ENCODE measurements around the gene RELA. TPM values are rescaled to one million over a fixed set of nuclear protein-coding genes. Genes with fewer than 3 reads are reported as not detected.

The RELA gene
- total and polyA plus RNA-seq, 2 of the 13 experiments (the other 11 are each of a cell fraction or from before 2014, with no cell fraction given): 21.4 to 40.5 TPM

- intact Hi-C loops (cut with micrococcal nuclease; ENCODE audit: unreplicated experiment) (no loop called here), in situ Hi-C loops (cut with HindIII; ENCODE audit: extremely low pct_ligation_motif_present, low pct_unique_long_range_greater_than_20kb) (no loop called here)
- no peaks in the 10 kb centered on the region for H3K27me3 ChIP-seq (ENCODE audit: control insufficient read depth in 1 of 2, insufficient read depth in 2 of 2, low read length in 2 of 2)
- ATAC-seq (no peak), FAIRE-seq (no peak), DNase-seq (ENCODE audit: low spot score) (no peak)
- BruUV-seq (replicated peaks): no TSS peak
- H3K79me2 ChIP-seq (ENCODE audit: insufficient read depth, low read length): no peaks in the 10 kb centered on the region
- no peak overlapping the region for H3K4me2 ChIP-seq (ENCODE audit: low read depth, low read length)
- H2AFZ ChIP-seq (ENCODE audit: low read length): no peak overlapping the region
- H3K4me3 ChIP-seq (replicated peaks in 1 of 3; ENCODE audit: insufficient read depth in 1 of 3, low read depth in 2 of 3, low read length in 3 of 3): no peak overlapping the region
- CTCF ChIA-PET (ENCODE audit: low intra/inter-chr PET ratio, low total read pairs): interaction anchor here (1.1 kb wide), 1 partner anchor 193 kb away, joined by 3 read pairs; no protein-coding TSS in a partner anchor
- no peaks in the 10 kb centered on the region for H3K9me3 ChIP-seq (ENCODE audit: low read length)
- peaks cover 35 to 77% of the 10 kb centered on the region in 2 experiments for H3K36me3 ChIP-seq (replicated peaks in 1 of 2; ENCODE audit: control insufficient read depth in 1 of 2, insufficient read depth in 2 of 2, low read length in 2 of 2)
- H4K20me1 ChIP-seq (ENCODE audit: insufficient read depth, low read length): no peaks in the 10 kb centered on the region
- H3K4me1 ChIP-seq (ENCODE audit: insufficient read depth, low read length): peaks cover 6% of the 10 kb centered on the region; the same call in 1 of the 2 replicates
- H3K9ac ChIP-seq (ENCODE audit: insufficient read depth, low read depth, low read length): no peak overlapping the region
- 99% methylated on average over 20 of the region's 30 CpGs for WGBS (ENCODE audit: low lambda C conversion rate)
- POLR2A ChIA-PET: interaction anchor here (1.1 to 2.4 kb wide), 3 partner anchors 8 to 13 kb away, joined by 3 to 19 read pairs (median 6); partner anchors contain the start of genes MAP3K11, PCNX3 and SIPA1
- H3K27ac ChIP-seq (ENCODE audit: extremely low read length, insufficient read depth, low read length): no peak overlapping the region
- TF ChIP-seq HMGXB3 (CRISPR knock-in tag; IDR thresholded peaks at IDR 0.05; ENCODE audit: borderline replicate concordance) (no peak), HNF1A (IDR thresholded peaks at IDR 0.05; ENCODE audit: low read depth) (no peak), HNF1A (CRISPR knock-in tag; IDR thresholded peaks at IDR 0.05; ENCODE audit: borderline replicate concordance) (no peak)
Measured at GRCh38 chr11:65624931-65625627, 37.6 kb downstream of the RELA start.

Measured in HepG2 (cell line).